GM23338 (cell line): ENCODE data around the gene RNU6-9. TPM values are rescaled to one million over a fixed set of nuclear protein-coding genes. Genes with fewer than 3 reads are reported as not detected.

Source experiments
- ATAC-seq: fragments of 200-7000 bp; cut with Tn5 transposase; 3 replicates; pipeline ENCODE4 v1.9.1; 2020
- DNase-seq: peaks from one replicate; pipeline ENCODE4 v3.0.0-alpha.2; 2015; ENCODE audit warnings: low spot score
- H2AFZ ChIP-seq: fragments of 200-600 bp; sonication (generic); 2 replicates; pipeline ENCODE4 v1.8.0; 2016; ENCODE audit warnings: antibody characterized with exemption, mild to moderate bottlenecking, moderate library complexity
- H3F3A ChIP-seq: fragments of 200-600 bp; sonication (generic); replicated peaks from 2 replicates; pipeline ENCODE4 v1.8.0; 2017; ENCODE audit warnings: antibody characterized with exemption, mixed run types, low read depth
- H3K27ac ChIP-seq: fragments of 200-600 bp; sonication (generic); 2 replicates; pipeline ENCODE4 v1.6.1; 2016; ENCODE audit warnings: low read depth
- H3K27me3 ChIP-seq: fragments of 200-600 bp; sonication (generic); 2 replicates; pipeline ENCODE4 v1.8.0; 2016; ENCODE audit warnings: mild to moderate bottlenecking, mixed run types, moderate library complexity; ENCODE audit not compliant: insufficient read depth
- H3K36me3 ChIP-seq: fragments of 200-600 bp; sonication (generic); 2 replicates; pipeline ENCODE4 v1.8.0; 2016; ENCODE audit warnings: mild to moderate bottlenecking; ENCODE audit not compliant: insufficient read depth
- H3K4me1 ChIP-seq: fragments of 200-600 bp; sonication (generic); 2 replicates; pipeline ENCODE4 v1.8.0; 2016; ENCODE audit warnings: mild to moderate bottlenecking, moderate library complexity; ENCODE audit not compliant: insufficient read depth
- H3K4me2 ChIP-seq: fragments of 200-600 bp; sonication (generic); 2 replicates; pipeline ENCODE4 v1.7.1; 2017; ENCODE audit warnings: mixed run types
- H3K4me3 ChIP-seq: fragments of 200-600 bp; sonication (generic); 2 replicates; pipeline ENCODE4 v1.6.1; 2016; ENCODE audit warnings: mixed run types
- H3K79me2 ChIP-seq: fragments of 200-600 bp; sonication (generic); replicated peaks from 2 replicates; pipeline ENCODE4 v1.8.0; 2017; ENCODE audit warnings: mild to moderate bottlenecking; ENCODE audit not compliant: insufficient read depth
- H3K9me2 ChIP-seq: fragments of 200-600 bp; sonication (generic); 2 replicates; pipeline ENCODE4 v1.8.0; 2017; ENCODE audit not compliant: insufficient read depth
- H4K20me1 ChIP-seq: fragments of 200-600 bp; sonication (generic); replicated peaks from 2 replicates; pipeline ENCODE4 v1.8.0; 2017; ENCODE audit warnings: mild to moderate bottlenecking; ENCODE audit not compliant: insufficient read depth
- H3K27ac Mint-ChIP-seq: 2 replicates; pipeline ENCODE4 v1.8.0; 2020; ENCODE audit warnings: inconsistent platforms, mild to moderate bottlenecking, moderate library complexity, mixed read lengths
- H3K27me3 Mint-ChIP-seq: 3 replicates; pipeline ENCODE4 v1.8.0; 2022; ENCODE audit warnings: low read depth, mild to moderate bottlenecking, moderate library complexity, mixed read lengths, inconsistent platforms; ENCODE audit not compliant: insufficient read depth, poor library complexity
- H3K36me3 Mint-ChIP-seq: 3 replicates; pipeline ENCODE4 v1.8.0; 2021; ENCODE audit warnings: low read depth, mild to moderate bottlenecking, inconsistent platforms, moderate library complexity, mixed read lengths
- H3K4me1 Mint-ChIP-seq: 3 replicates; pipeline ENCODE4 v1.8.0; 2020; ENCODE audit warnings: mild to moderate bottlenecking, inconsistent platforms, mixed read lengths
- H3K4me3 Mint-ChIP-seq: 3 replicates; pipeline ENCODE4 v1.8.0; 2021; ENCODE audit warnings: moderate library complexity, mild to moderate bottlenecking, inconsistent platforms, mixed read lengths
- H3K9me3 Mint-ChIP-seq: 3 replicates; pipeline ENCODE4 v1.8.0; 2020; ENCODE audit warnings: moderate library complexity, mild to moderate bottlenecking, inconsistent platforms, mixed read lengths
- CTCF ChIP-seq, 2 experiments: fragments of 200-600 bp in 1 of 2; sonication (generic) in 1 of 2; conservative IDR thresholded peaks; 2 replicates each; pipeline versions ENCODE4 v1.5.1 to v1.6.1; 2016 to 2017; ENCODE audit warnings: antibody characterized with exemption in 2 of 2, low read depth in 2 of 2, mild to moderate bottlenecking in 2 of 2, moderate library complexity in 1 of 2
- ETS1 ChIP-seq: IDR thresholded peaks from 2 replicates; pipeline ENCODE4 v1.6.1; 2016; ENCODE audit warnings: antibody characterized with exemption
- REST ChIP-seq: IDR thresholded peaks from one replicate; pipeline ENCODE4 v1.6.1; 2018; ENCODE audit warnings: antibody characterized with exemption; ENCODE audit not compliant: unreplicated experiment
- polyA plus RNA-seq: library from polyadenylated mRNA; unstranded; fragments of >200 nt; fragmentation: Nextera tagmentation; extraction: Ambion mirVana; gene quantifications from 2 replicates; pipeline ENCODE4 v1.2.1, GENCODE V29; 2016
- total RNA-seq: library from RNA; depleted of rRNA; stranded (reverse); fragments of >200 nt; shearing (Covaris generic); gene quantifications from 2 replicates; pipeline ENCODE4 v1.2.3, GENCODE V29; 2014

RNU6-9 gene
- total and polyA plus RNA-seq, 2 experiments from 2014 or later, result not detected

GRCh38 chr19:939439-939838 lies 46.2 kb downstream of the RNU6-9 start (continued):
- TF ChIP-seq CTCF (conservative IDR thresholded peaks at IDR 0.05; ENCODE audit: low read depth in 2 of 2), result no peak

- H3K9me2 ChIP-seq, result no peaks in the 10 kb centered on the region
- H3K4me3 ChIP-seq, result no peak overlapping the region
- Mint-ChIP-seq H3K36me3 (peaks cover 44% of the 10 kb centered on the region), H3K4me1 (no peaks in the 10 kb centered on the region; the same call in 2 of the 3 replicates), H3K9me3 (peaks cover 2% of the 10 kb centered on the region; the same call in 2 of the 3 replicates), H3K27me3 (peaks cover 16% of the 10 kb centered on the region), H3K27ac (peak overlapping the region; percentile 55; the same call in 1 of the 2 replicates), H3K4me3 (no peak overlapping the region; the same call in 2 of the 3 replicates)
- ATAC-seq (no peak), DNase-seq (no peak)
- H3K79me2 ChIP-seq, result peaks cover 70% of the 10 kb centered on the region
- H3K36me3 ChIP-seq, result no peaks in the 10 kb centered on the region
- H3K4me1 ChIP-seq, result no peaks in the 10 kb centered on the region
- no peak for TF ChIP-seq REST
- H3K27ac ChIP-seq, result no peak overlapping the region
- no peak overlapping the region for H3K4me2 ChIP-seq
- H3F3A ChIP-seq, result 0 out of 2 replicates have a peak, but pooled peaks cover 3% of the 10 kb centered on the region
- H4K20me1 ChIP-seq, result peaks cover 3% of the 10 kb centered on the region
- no peaks in the 10 kb centered on the region for H3K27me3 ChIP-seq
- H2AFZ ChIP-seq, result no peak overlapping the region
Observed at GRCh38 chr19:939922-940321, 46.6 kb downstream of the RNU6-9 start.

GRCh38 chr19:940591-941291 lies 47.5 kb downstream of the RNU6-9 start:
- peaks cover 2% of the 10 kb centered on the region; the same call in 2 of the 3 replicates for H3K9me3 Mint-ChIP-seq
- TF ChIP-seq ETS1, result no peak
- ATAC-seq (no peak), DNase-seq (no peak)
- no peak overlapping the region for H3K27ac Mint-ChIP-seq
- no peaks in the 10 kb centered on the region; the same call in 2 of the 3 replicates for H3K4me1 Mint-ChIP-seq
- peaks cover 64% of the 10 kb centered on the region for H3K79me2 ChIP-seq
- H3K4me3 Mint-ChIP-seq, result no peak overlapping the region
- no peak overlapping the region for H2AFZ ChIP-seq
- H3K27me3 ChIP-seq, result no peaks in the 10 kb centered on the region
- H3K27ac ChIP-seq, result no peak overlapping the region
- H3K4me1 ChIP-seq, result no peaks in the 10 kb centered on the region
- H3K36me3 Mint-ChIP-seq, result peaks cover 43% of the 10 kb centered on the region
- H3F3A ChIP-seq, result 0 out of 2 replicates have a peak, but pooled peaks cover 3% of the 10 kb centered on the region
- H3K27me3 Mint-ChIP-seq, result peaks cover 17% of the 10 kb centered on the region
- H4K20me1 ChIP-seq, result peaks cover 3% of the 10 kb centered on the region
- no peak overlapping the region for H3K4me2 ChIP-seq
- no peaks in the 10 kb centered on the region for H3K36me3 ChIP-seq
- no peak overlapping the region for H3K4me3 ChIP-seq
- no peaks in the 10 kb centered on the region for H3K9me2 ChIP-seq
